ENCODE measurements around the gene CASP10.

Gene CASP10

DNA sequence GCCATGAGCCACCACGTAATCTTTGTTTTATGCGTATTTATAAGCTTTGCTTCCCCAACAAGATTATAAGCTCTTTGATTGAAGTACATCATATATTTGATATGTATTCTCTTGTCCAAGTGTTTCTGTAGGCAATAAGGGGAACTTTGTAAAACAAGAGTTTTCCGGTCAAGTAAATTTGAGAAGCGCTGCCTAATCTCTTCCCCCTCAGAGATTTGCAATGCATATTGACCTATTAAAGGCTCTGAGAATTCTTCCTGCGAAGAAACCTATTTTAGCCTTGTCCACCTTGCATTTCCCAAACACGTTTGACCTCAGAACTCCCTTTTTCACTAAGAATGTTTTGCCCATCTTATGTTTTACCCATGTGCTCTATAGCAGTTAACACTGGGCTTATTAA, 26.9 kb upstream of the CASP10 start:
- Histone ChIP-seq H3K27ac (peak overlapping the region; percentile 93), H3K27me3 (no peaks in the 10 kb centered on the region), H3K4me1 (ENCODE audit: control insufficient read depth in 1 of 2, insufficient read depth in 1 of 2, low read depth in 1 of 2, low read length in 1 of 2) (peaks cover 74 to 75% of the 10 kb centered on the region in 2 experiments), H3K9me3 (peaks cover 5% of the 10 kb centered on the region), H3K4me3 (ENCODE audit: low read depth in 1 of 2, low read length in 1 of 2) (no peak overlapping the region), H3K36me3 (peaks cover 99% of the 10 kb centered on the region)
- TF ChIP-seq, protein P1, sequence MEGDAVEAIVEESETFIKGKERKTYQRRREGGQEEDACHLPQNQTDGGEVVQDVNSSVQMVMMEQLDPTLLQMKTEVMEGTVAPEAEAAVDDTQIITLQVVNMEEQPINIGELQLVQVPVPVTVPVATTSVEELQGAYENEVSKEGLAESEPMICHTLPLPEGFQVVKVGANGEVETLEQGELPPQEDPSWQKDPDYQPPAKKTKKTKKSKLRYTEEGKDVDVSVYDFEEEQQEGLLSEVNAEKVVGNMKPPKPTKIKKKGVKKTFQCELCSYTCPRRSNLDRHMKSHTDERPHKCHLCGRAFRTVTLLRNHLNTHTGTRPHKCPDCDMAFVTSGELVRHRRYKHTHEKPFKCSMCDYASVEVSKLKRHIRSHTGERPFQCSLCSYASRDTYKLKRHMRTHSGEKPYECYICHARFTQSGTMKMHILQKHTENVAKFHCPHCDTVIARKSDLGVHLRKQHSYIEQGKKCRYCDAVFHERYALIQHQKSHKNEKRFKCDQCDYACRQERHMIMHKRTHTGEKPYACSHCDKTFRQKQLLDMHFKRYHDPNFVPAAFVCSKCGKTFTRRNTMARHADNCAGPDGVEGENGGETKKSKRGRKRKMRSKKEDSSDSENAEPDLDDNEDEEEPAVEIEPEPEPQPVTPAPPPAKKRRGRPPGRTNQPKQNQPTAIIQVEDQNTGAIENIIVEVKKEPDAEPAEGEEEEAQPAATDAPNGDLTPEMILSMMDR (IDR thresholded peaks at IDR 0.05), result no peak

- H3K4me3 ChIP-seq (ENCODE audit: low read depth in 1 of 2, low read length in 1 of 2), result no peak overlapping the region
- H3K9me3 ChIP-seq, result peaks cover 5% of the 10 kb centered on the region
- TF ChIP-seq, protein P1 (IDR thresholded peaks at IDR 0.05), result no peak
- peaks cover 68 to 69% of the 10 kb centered on the region in 2 experiments for H3K4me1 ChIP-seq (ENCODE audit: control insufficient read depth in 1 of 2, insufficient read depth in 1 of 2, low read depth in 1 of 2, low read length in 1 of 2)
- peaks cover 99% of the 10 kb centered on the region for H3K36me3 ChIP-seq
- no peaks in the 10 kb centered on the region for H3K27me3 ChIP-seq
- H3K27ac ChIP-seq, result peak overlapping the region; percentile 93
These were observed 26.3 kb upstream of the CASP10 start for GRCh38 chr2:201156640-201157039.

- peak overlapping the region; percentile 93 for H3K27ac ChIP-seq
- H3K4me1 ChIP-seq (ENCODE audit: control insufficient read depth in 1 of 2, insufficient read depth in 1 of 2, low read depth in 1 of 2, low read length in 1 of 2), result peaks cover 58 to 59% of the 10 kb centered on the region in 2 experiments
- peaks cover 99% of the 10 kb centered on the region for H3K36me3 ChIP-seq
- no peaks in the 10 kb centered on the region for H3K27me3 ChIP-seq
- TF ChIP-seq, protein P1 (IDR thresholded peaks at IDR 0.05), result no peak
- peaks cover 5% of the 10 kb centered on the region for H3K9me3 ChIP-seq
- H3K4me3 ChIP-seq (ENCODE audit: low read depth in 1 of 2, low read length in 1 of 2), result peak overlapping the region; percentile 14 to 42
These were observed 25.2 kb upstream of the CASP10 start for GRCh38 chr2:201157694-201158093.

- Histone ChIP-seq H3K27me3 (no peaks in the 10 kb centered on the region), H3K36me3 (peaks cover 99% of the 10 kb centered on the region), H3K4me1 (ENCODE audit: control insufficient read depth in 1 of 2, insufficient read depth in 1 of 2, low read depth in 1 of 2, low read length in 1 of 2) (peaks cover 52 to 53% of the 10 kb centered on the region in 2 experiments), H3K27ac (peak overlapping the region; percentile 93), H3K9me3 (peaks cover 5% of the 10 kb centered on the region), H3K4me3 (ENCODE audit: low read depth in 1 of 2, low read length in 1 of 2) (peak overlapping the region; percentile 14 to 42)
- TF ChIP-seq, protein P1 (IDR thresholded peaks at IDR 0.05), result peak; percentile 52
These were observed 24.6 kb upstream of the CASP10 start for GRCh38 chr2:201158111-201158929.

DNA sequence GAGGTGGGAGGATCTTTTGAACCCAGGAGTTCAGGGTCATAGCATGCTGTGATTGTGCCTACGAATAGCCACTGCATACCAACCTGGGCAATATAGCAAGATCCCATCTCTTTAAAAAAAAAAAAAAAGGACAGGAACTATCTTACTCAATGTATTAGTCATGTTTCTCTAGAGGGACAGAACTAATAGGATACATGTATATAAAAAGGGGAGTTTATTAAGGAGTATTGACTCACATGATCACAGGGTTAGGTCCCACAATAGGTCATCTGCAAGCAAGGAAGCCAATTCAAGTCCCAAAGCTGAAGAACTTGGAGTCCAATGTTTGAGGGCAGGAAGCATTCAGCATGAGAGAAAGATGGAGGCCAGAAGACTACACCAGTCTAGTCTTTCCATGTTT, 18.8 kb upstream of the CASP10 start:
- Histone ChIP-seq H3K9me3 (peaks cover 5% of the 10 kb centered on the region), H3K36me3 (peaks cover 97% of the 10 kb centered on the region), H3K4me3 (ENCODE audit: low read depth in 1 of 2, low read length in 1 of 2) (no peak overlapping the region), H3K27me3 (no peaks in the 10 kb centered on the region), H3K27ac (peak overlapping the region; percentile 31), H3K4me1 (ENCODE audit: control insufficient read depth in 1 of 2, insufficient read depth in 1 of 2, low read depth in 1 of 2, low read length in 1 of 2) (peaks cover 0 to under 1% of the 10 kb centered on the region in 2 experiments)
- TF ChIP-seq, protein P1 (IDR thresholded peaks at IDR 0.05), result no peak
